HepG2 (cell line): ENCODE measurements around the gene GAS2L1. TPM values are rescaled to one million over a fixed set of nuclear protein-coding genes. Genes with fewer than 3 reads are reported as not detected.

ENCODE experiments used
- ADNP ChIP-seq: sonication (generic); formaldehyde crosslinking; IDR thresholded peaks from 2 replicates; pipeline ENCODE4 v1.4.0; 2020; ENCODE audit warnings: missing genetic modification reagents
- ARNTL ChIP-seq: sonication (generic); formaldehyde crosslinking; IDR thresholded peaks from 2 replicates; pipeline ENCODE4 v1.4.0; 2020; ENCODE audit warnings: mild to moderate bottlenecking, missing genetic modification reagents
- ATF7 ChIP-seq, 2 experiments: fragments of 450-650 bp in 1 of 2; sonication (generic) in 1 of 2; formaldehyde crosslinking in 1 of 2; IDR thresholded peaks; 2 replicates each; pipeline versions ENCODE4 v1.4.0 to v1.6.1; 2016 to 2020; ENCODE audit warnings: antibody characterized with exemption in 1 of 2, mild to moderate bottlenecking in 1 of 2, missing genetic modification reagents in 1 of 2
- BCL6 ChIP-seq: IDR thresholded peaks from 2 replicates; pipeline ENCODE4 v1.6.1; 2016; ENCODE audit warnings: missing genetic modification reagents, missing compliant biosample characterization
- CHD4 ChIP-seq: fragments of 200-600 bp; sonication (generic); IDR thresholded peaks from 2 replicates; pipeline ENCODE4 v1.7.0; 2017; ENCODE audit warnings: mild to moderate bottlenecking, low read length, borderline replicate concordance
- GPN1 ChIP-seq: sonication (generic); formaldehyde crosslinking; IDR thresholded peaks from 2 replicates; pipeline ENCODE4 v1.5.1; 2020; ENCODE audit warnings: missing genetic modification reagents, borderline replicate concordance
- GTF2F1 ChIP-seq: fragments of 150-350 bp; IDR thresholded peaks from 2 replicates; pipeline ENCODE4 v1.6.1; 2014; ENCODE audit warnings: low read length
- HBP1 ChIP-seq: IDR thresholded peaks from 2 replicates; pipeline ENCODE4 v1.6.1; 2016; ENCODE audit warnings: low read depth, control low read depth
- HNF1A ChIP-seq, 2 experiments: sonication (generic) in 1 of 2; formaldehyde crosslinking in 1 of 2; IDR thresholded peaks; 2 replicates each; pipeline versions ENCODE4 v1.4.0 to v1.6.1; 2016 to 2020; ENCODE audit warnings: borderline replicate concordance in 1 of 2, low read depth in 1 of 2, mild to moderate bottlenecking in 1 of 2, missing genetic modification reagents in 1 of 2
- LCORL ChIP-seq, 2 experiments: fragments of 450-650 bp in 1 of 2; sonication (generic) in 1 of 2; formaldehyde crosslinking in 1 of 2; IDR thresholded peaks; 2 replicates each; pipeline versions ENCODE4 v1.5.0 to v1.6.1; 2017 to 2020; ENCODE audit warnings: antibody characterized with exemption in 1 of 2, missing genetic modification reagents in 1 of 2
- MAFG ChIP-seq: sonication (generic); formaldehyde crosslinking; IDR thresholded peaks from 2 replicates; pipeline ENCODE4 v1.5.1; 2020; ENCODE audit warnings: mild to moderate bottlenecking, missing genetic modification reagents
- PAWR ChIP-seq: sonication (generic); formaldehyde crosslinking; IDR thresholded peaks from 2 replicates; pipeline ENCODE4 v1.4.0; 2020; ENCODE audit warnings: missing genetic modification reagents, mild to moderate bottlenecking, borderline replicate concordance
- RFX5 ChIP-seq: IDR thresholded peaks from 2 replicates; pipeline ENCODE4 v1.6.1; 2011; ENCODE audit warnings: low read depth, low read length, improper control_type of control experiment
- RFXANK ChIP-seq: IDR thresholded peaks from 2 replicates; pipeline ENCODE4 v1.6.1; 2016
- SNAI1 ChIP-seq: sonication (generic); formaldehyde crosslinking; IDR thresholded peaks from 2 replicates; pipeline ENCODE4 v1.5.0; 2020; ENCODE audit warnings: mild to moderate bottlenecking, missing genetic modification reagents, borderline replicate concordance
- SPEN ChIP-seq: sonication (generic); formaldehyde crosslinking; IDR thresholded peaks from 2 replicates; pipeline ENCODE4 v1.5.1; 2020; ENCODE audit warnings: low read depth, mild to moderate bottlenecking, missing genetic modification reagents
- ZFP36L1 ChIP-seq: sonication (generic); formaldehyde crosslinking; IDR thresholded peaks from 2 replicates; pipeline ENCODE4 v1.8.0; 2022; ENCODE audit warnings: mild to moderate bottlenecking, missing genetic modification reagents, moderate library complexity
- ZFP82 ChIP-seq: sonication (generic); formaldehyde crosslinking; IDR thresholded peaks from 2 replicates; pipeline ENCODE4 v1.5.1; 2020; ENCODE audit warnings: mild to moderate bottlenecking, missing genetic modification reagents, borderline replicate concordance
- ZNF160 ChIP-seq: sonication (generic); formaldehyde crosslinking; IDR thresholded peaks from 2 replicates; pipeline ENCODE4 v1.8.0; 2022; ENCODE audit warnings: mild to moderate bottlenecking, inconsistent platforms, missing genetic modification reagents
- ZNF20 ChIP-seq: sonication (generic); formaldehyde crosslinking; IDR thresholded peaks from 2 replicates; pipeline ENCODE4 v1.4.0; 2020; ENCODE audit warnings: mild to moderate bottlenecking, moderate library complexity, missing genetic modification reagents
- ZNF547 ChIP-seq: sonication (generic); formaldehyde crosslinking; IDR thresholded peaks from 2 replicates; pipeline ENCODE4 v1.5.1; 2020; ENCODE audit warnings: mild to moderate bottlenecking, missing genetic modification reagents
- ZNF740 ChIP-seq: sonication (generic); formaldehyde crosslinking; IDR thresholded peaks from 2 replicates; pipeline ENCODE4 v1.4.0; 2020; ENCODE audit warnings: missing genetic modification reagents
- ZNF766 ChIP-seq: sonication (generic); formaldehyde crosslinking; IDR thresholded peaks from 2 replicates; pipeline ENCODE4 v1.5.0; 2020; ENCODE audit warnings: missing genetic modification reagents, borderline replicate concordance
- ZNF878 ChIP-seq: sonication (generic); formaldehyde crosslinking; IDR thresholded peaks from 2 replicates; pipeline ENCODE4 v1.8.1; 2023; ENCODE audit warnings: mild to moderate bottlenecking, missing genetic modification reagents, moderate library complexity
- ZSCAN21 ChIP-seq: sonication (generic); formaldehyde crosslinking; IDR thresholded peaks from 2 replicates; pipeline ENCODE4 v1.8.0; 2022; ENCODE audit warnings: mild to moderate bottlenecking, missing genetic modification reagents, moderate library complexity, borderline replicate concordance
- polyA plus RNA-seq, 8 experiments: library from polyadenylated mRNA; depleted of rRNA in 3 of 8; stranded (reverse) in 7 of 8; unstranded in 1 of 8; fragments of >200 nt; fragmentation: Illumina TruSeq in 4 of 8; extraction: Trizol in 4 of 8; gene quantifications; 2 replicates each; pipeline versions ENCODE4 v1.2.1 to v1.2.3, GENCODE V29; 2011 to 2016; ENCODE audit warnings: low read depth in 4 of 8, missing spikeins in 1 of 8, mixed read lengths in 1 of 8; ENCODE audit not compliant: insufficient read depth in 1 of 8
- total RNA-seq, 5 experiments: library from RNA; depleted of rRNA; stranded (reverse); fragments of >200 nt; fragmentation: Illumina TruSeq; extraction: Trizol; gene quantifications; 2 replicates each; pipeline ENCODE4 v1.2.3, GENCODE V29; 2016; ENCODE audit warnings: low read depth in 1 of 5

GAS2L1 gene
- total and polyA plus RNA-seq, 2 of the 13 experiments (the other 11 are each of a cell fraction or from before 2014, with no cell fraction given), result 1.8 to 3.3 TPM

GRCh38 chr22:29269731-29270474, 36.5 kb upstream of the GAS2L1 start (continued):
- TF ChIP-seq ZNF766 (CRISPR knock-in tag) (no peak), ZNF740 (0 out of 2 replicates have a peak, but pooled peaks have one; percentile 44), SPEN (no peak), BCL6 (CRISPR knock-in tag) (no peak), CHD4 (no peak), ATF7 (IDR thresholded peaks at IDR 0.05) (no peak), ATF7 (CRISPR knock-in tag; IDR thresholded peaks at IDR 0.05) (no peak), RFX5 (no peak), ZNF160 (peak; percentile 27; the same call in 1 of the 2 replicates), ZNF547 (CRISPR knock-in tag) (no peak), ZNF20 (peak; percentile 77; the same call in 1 of the 2 replicates), LCORL (IDR thresholded peaks at IDR 0.05) (no peak), LCORL (CRISPR knock-in tag; IDR thresholded peaks at IDR 0.05) (no peak), MAFG (CRISPR knock-in tag) (no peak), ZNF878 (no peak), GTF2F1 (no peak), GPN1 (no peak), RFXANK (CRISPR knock-in tag) (no peak), ZSCAN21 (no peak), SNAI1 (0 out of 2 replicates have a peak, but pooled peaks have one; percentile 51), ZFP82 (CRISPR knock-in tag) (no peak), HBP1 (CRISPR knock-in tag) (0 out of 2 replicates have a peak, but pooled peaks have one; percentile 62), ARNTL (CRISPR knock-in tag) (no peak), ADNP (CRISPR knock-in tag) (no peak), HNF1A (IDR thresholded peaks at IDR 0.05; ENCODE audit: low read depth) (no peak), HNF1A (CRISPR knock-in tag; IDR thresholded peaks at IDR 0.05; ENCODE audit: borderline replicate concordance) (no peak), PAWR (no peak), ZFP36L1 (CRISPR knock-in tag) (no peak)
